Activated CD4-positive, alpha-beta T cell treated with anti-CD3 and anti-CD28 coated beads, Interleukin-2, amount 50 U/mL, for 16 hours (primary cell): ENCODE results near the gene TMEM255B.
"Not testable (repeated sequence)": the region's sequence is repeated elsewhere in the genome, so short reads cannot be mapped to it uniquely, and the experiment has no call there.

ENCODE experiments used
- DNase-seq: peaks from one replicate; pipeline ENCODE4 v3.0.0-alpha.2; 2020

The TMEM255B gene

DNA sequence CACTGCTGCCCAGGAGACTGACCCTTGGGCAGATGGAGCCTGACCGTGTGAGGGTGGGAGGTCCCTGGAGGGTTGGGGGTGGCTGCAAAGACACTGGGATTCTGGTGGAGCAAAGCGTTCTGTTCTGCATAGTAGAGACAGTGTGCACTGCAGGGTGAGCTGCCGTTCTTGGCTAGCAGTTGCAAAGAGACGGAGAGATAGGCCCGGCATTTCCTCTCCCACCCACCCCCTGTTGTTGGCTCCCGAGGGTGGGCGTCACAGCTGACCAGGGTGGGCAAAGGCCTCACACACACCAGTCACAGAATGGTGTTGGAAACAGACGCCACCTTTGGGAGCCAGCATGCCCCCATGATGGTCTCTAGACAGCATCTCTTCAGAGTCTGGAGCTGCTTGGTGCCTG is 11.4 kb downstream of the TMEM255B start:
- no peak for DNase-seq

DNA sequence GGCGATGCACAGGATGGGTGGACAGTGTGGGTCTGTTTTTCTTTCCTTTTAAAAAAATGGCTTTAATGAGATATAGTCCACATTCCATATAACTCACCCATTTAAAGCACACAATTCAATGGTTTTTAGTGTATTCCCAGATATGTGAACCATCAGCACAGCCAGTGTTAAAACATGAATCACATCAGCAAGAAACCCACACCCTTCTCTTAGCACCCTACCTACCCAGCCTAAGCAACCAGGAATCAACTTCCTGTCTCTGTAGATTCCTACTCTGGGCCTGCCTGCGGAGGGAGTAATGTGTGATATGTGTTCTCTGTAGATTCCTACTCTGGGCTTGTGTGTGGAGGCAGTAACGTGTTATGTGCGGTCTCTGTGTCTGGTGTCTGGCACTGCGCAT is 11.9 kb downstream of the TMEM255B start:
- DNase-seq = no peak

GRCh38 chr13:113771709-113772331 is 12.8 kb downstream of the TMEM255B start:
- DNase-seq = peak; percentile 67

GRCh38 chr13:113774177-113775107 is 15.4 kb downstream of the TMEM255B start:
- DNase-seq = no peak

DNA sequence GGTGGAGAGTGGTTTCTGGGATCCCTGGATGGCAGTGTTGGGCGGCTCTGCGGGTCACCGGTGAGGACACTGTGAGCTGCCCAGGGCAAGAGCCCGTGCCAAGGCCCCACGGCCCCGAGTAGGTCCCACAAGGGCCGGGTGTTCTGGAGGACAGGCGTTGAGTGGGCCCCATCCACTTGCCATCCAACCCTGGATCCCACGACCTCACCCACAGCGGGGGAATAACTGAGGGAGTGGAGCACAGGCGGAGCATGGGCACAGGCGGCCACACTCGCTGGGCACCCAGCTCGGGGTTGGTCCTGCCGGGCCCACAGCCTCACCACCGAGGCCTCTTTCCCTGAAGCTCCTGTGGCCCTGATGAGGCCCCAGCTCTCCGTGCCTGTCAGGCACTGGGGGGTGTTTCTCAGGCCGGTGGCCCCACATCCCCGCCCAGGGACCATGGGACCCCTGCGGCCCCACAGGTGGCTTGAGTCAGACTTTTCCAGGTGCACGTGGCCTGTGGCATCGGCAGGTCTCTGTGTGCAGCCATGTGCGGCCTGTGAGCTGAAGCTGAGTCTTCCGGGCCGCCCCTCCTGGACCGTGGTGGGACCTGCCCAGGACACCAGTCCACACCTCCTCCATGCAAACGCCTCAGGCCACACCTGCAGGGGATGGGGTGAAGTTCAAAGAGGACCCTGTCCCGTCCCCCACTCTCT is 16.6 kb downstream of the TMEM255B start:
- DNase-seq = no peak

DNA sequence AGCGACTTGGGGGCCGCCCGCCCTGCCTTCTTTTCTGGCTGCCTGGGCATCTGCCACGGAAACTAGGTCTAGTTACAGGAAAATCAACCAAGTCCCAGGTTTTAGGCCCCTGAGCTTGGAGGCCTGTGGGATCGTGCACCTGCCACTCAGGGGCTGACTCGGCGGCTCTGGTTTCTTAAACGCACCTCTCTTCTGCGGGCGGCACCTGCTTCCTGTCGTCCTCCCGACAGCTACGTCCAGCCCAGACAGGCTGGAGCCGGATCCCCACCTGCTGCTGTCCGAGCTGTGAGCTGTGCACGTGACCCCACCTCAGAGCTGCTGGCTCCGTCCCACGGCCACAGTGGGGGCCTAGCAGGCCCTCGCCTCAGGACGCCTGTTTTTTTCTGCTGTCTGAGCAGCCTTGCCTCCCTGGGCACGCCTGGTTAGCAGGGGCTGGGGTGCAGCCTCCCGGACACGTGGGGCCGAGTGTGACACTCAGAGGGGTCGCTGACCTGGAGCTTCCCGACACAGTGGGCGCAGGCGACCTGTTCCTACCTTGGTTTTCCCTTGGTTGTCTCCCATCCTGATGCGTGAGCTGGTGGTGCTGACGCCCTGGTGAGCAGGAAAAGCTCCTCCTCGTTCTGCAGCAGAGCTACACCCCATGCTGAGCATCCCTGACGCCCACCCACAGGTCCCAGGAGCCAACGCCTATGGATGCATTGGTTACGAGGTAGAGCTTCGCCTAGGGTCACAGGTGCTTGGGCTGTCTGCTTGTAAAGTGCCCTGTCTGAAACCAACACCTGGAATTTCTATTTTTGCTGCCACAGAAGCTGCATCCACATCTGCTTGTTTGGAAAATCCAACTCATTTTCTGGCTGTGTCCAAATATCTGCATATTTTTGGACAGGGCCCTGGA is 17.5 kb downstream of the TMEM255B start:
- DNase-seq = no peak

- no peak for DNase-seq
Observed at GRCh38 chr13:113777311-113778260, 18.6 kb downstream of the TMEM255B start.

DNA sequence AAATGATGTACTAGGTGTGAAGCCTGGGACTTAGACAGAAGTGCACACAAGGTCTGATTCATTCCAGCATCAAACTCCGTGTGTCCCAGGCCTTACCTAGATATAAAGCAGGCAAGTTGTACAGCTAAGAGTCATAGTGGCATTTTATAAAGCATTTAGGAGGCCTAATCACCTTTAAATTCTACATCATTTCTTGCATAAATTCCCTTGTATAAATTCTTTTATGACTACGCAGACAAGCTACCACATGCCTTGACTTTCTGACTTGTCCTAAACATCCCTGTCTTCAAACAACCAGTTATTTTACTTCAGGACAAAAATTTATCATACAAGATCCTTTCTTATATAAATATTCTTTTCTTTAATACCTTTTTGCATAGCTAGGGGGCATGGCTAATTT is 22.5 kb downstream of the TMEM255B start:
- no peak for DNase-seq

DNA sequence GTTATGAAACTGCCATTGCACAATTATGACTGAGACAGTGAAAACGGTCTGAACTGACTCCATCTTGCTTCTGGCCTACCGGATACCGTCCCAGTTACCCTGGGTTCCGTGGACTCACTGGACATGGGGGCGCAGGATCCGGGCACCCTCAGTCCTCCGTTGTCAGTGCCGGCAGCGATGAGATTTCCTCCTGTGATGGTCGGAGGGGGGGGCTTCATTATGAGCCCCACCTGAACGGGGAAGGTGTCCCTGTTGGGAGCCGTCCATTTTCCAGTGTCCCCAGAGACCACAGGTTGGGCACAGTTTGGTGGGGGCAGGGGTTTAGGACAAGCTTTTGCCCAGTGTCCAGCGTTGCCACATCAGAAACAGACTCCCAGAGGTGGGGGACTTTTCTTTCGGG is 23.4 kb downstream of the TMEM255B start:
- no peak for DNase-seq

- no peak for DNase-seq
Observed at GRCh38 chr13:113783200-113783881, 24.3 kb downstream of the TMEM255B start.

GRCh38 chr13:113783966-113784644 is 25.1 kb downstream of the TMEM255B start:
- DNase-seq = no peak

- no peak for DNase-seq
Observed at GRCh38 chr13:113784645-113785024, 25.6 kb downstream of the TMEM255B start.

DNA sequence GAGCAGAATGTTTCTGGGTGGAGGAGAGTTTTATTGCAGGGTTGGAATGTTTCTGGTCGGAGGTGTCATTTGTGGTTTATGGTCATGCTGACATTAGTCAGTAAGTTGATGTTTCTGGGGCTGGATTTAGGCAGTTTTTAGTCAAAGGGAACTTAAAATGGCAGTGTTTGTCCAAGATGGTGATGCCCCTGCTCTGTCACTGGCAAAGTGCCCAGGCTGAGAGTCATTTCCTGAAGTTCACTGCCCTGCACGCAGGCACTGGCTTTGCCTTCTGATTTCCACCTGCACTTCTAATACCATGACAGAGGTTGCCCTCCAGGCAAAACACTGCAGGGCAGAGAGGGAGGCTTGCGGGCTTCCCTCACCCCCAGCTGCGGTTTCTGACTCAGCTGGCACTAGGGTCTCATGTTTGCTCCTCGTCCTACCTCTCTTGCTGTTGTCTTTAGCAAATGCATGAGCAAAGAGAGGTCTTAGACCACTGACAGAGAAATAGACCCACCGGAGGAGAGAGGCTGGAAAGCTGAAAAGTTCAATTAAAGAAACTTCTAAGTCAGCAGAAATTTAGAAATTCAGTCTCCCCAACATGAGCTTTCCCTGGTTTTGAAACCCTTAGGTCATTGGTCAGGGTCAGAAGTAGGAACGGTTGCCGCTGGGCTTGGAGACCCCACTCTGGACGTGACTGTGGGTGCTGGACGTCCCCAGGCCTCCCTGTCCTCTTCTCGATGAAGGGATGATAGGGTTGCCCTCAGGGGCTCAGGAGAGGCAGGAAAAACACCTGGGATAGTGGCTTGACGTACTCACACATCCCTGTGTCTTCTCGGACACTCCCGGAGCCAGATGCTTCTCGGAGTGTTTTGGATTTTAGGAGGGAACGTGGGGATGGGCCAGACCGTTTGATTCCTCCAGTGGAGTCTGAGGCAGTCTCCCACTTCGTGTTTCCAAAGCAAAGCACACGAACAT is 26.3 kb downstream of the TMEM255B start:
- peak; percentile 1 for DNase-seq

DNA sequence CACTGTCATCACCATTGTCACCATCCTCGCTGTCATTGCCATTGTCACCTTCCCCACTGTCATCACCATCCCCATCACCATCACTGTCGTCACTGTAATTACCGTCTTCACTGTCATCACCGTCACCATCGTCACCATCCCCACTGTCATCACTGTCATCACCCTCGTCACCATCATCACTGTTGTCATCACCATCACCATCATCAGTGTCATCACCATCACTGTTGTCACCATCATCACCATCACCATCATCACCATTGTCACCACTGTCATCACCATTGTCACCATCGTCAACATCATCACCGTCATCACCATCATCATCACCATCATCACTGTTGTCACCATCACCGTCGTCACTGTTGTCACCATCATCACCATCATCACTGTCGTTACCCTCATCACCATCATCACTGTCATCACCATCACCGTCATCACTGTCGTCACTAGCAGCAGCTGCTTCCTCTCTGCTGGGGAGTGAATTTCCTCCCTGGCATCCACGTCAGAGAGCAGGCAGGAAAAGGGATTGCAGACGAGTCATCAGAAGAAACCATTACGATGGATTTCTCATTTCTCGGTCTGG is 27.3 kb downstream of the TMEM255B start:
- no peak for DNase-seq

GRCh38 chr13:113787694-113788093 is 28.7 kb downstream of the TMEM255B start:
- DNase-seq = no peak

- DNase-seq = no peak
Observed at GRCh38 chr13:113788413-113789135, 29.5 kb downstream of the TMEM255B start.

- DNase-seq = no peak
Observed at GRCh38 chr13:113789167-113789566, 30.1 kb downstream of the TMEM255B start.

GRCh38 chr13:113789931-113790330 is 30.9 kb downstream of the TMEM255B start:
- not testable (repeated sequence) for DNase-seq
